ENCODE measurements around the gene TMEM208.

Gene TMEM208

DNA sequence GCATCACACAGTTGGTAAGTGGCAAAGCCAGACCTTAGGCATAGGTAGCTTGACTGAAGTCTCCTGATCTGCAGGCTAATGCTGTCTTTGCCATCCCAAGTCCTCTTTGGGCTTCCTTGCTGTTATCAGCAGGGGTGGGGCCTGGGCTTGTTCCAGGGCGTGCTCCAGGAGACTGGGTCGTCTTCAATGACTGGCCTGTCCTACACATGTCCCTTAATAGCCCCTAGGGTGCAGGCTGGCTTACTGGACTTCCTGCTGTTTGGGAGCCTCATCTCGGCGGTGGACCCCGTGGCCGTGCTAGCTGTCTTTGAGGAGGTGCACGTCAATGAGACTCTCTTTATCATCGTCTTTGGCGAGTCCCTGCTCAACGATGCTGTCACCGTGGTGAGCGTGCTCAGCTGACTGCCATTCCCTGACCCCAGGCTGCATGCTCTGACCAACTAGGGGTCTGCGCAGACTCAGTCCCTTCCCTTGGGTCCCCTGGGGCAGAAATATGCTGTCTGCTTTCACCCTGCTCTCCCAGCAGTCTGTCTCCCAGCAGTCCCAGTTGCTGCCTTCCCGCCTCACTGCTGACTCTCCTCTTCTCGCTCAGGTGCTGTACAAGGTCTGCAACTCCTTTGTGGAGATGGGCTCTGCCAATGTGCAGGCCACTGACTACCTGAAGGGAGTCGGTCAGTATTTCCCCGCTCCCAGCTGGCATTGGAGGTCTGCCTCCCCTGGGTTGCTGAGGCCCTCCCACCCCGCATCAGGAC is 28.0 kb downstream of the TMEM208 start:
- no peak for DNase-seq

- DNase-seq: no peak
These were observed 28.8 kb downstream of the TMEM208 start for GRCh38 chr16:67255553-67256221.

- DNase-seq: no peak
These were observed 29.8 kb downstream of the TMEM208 start for GRCh38 chr16:67256701-67257230.

DNA sequence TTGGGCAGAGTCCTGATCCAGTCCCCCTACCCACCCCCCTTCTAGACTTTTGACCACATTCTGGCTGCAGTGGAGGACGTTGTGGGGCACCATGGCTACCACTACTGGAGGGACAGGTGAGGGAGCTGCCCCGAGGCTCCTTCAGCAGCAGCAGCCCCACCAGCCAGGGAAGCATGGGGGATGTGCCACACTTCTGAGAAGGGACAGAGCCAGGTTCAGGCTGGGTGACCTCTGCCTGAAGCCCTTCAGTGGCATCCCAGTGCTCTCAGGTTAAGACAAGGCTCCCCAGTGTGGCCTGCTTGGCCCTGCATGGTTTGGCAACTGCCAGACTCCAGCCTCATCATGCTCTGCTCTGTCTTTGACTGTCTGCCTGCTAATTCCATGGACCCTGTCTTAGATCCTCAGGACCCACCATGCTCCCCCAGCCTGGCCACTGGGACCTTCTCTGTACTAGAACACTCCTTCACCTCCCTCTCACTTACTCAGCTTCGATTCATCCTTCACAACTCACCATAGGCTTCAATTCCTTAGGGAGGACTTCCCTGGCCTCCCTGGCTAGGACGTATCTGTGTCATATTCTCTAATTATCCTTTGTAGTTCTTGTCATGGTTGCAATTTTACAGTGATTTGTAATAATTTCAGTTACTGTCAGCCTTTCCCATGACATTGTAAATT is 30.7 kb downstream of the TMEM208 start:
- no peak for DNase-seq

DNA sequence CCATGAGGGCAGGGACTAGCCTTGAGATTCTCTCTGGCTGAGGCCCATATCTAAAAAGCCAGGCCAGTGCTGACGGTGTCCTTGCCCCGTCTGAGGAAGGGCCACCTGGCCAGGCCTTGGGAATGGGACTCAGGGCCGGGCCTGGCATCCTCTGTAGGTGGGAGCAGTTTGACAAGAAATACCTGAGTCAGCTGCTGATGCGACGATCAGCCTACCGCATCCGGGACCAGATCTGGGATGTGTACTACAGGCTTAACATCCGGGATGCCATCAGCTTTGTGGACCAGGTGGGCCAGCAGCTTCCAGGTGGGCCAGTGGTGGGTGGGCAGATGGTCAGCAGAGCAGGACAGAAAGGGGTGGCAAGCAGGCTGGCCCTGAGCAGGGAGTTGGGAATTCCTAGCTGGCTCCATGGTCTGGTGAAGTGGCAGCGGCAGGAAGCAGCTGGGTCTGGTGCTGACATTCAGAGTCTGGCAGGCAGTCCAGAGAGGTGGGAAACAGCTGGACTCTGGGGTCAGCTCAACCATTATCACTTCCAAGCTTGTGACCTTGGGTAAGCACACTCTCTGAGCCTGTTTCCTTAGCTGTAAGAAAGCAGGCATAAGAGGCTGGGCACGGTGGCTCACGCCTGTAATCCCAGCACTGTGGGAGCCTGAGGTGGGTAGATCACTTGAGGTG is 31.4 kb downstream of the TMEM208 start:
- no peak for DNase-seq

- no peak for DNase-seq
These were observed 32.8 kb downstream of the TMEM208 start for GRCh38 chr16:67259705-67260104.

DNA sequence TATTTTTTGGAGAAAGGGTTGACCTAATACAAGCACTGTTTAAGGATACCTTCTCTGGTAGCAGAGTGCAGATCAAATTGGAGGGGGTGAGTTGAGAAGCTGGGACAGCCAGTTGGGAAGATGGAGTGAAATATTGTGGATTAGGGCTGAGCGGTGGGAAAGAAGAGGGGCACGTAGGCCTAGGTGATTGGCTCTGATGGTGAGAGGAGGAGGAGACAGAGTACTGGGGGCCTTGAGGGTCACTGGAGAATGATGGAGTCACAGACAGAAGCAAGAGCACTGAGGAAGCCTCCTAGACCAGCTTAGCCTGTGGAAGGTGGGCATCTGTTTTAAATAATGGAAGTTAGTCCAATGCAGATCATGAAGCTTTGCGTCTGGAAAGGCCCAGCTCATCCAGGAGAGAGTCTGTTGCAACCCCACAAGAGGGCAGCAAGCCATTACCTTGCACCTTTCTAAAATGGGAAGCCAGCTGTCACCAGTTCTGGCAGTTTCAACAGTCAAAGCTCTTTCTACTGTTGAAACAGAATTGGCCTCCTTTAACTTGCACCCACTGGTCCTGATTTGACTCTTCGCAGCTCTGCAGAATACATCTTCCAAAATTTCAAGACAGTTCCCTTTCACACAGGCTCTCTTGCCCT is 33.6 kb downstream of the TMEM208 start:
- no peak for DNase-seq

- no peak for DNase-seq
These were observed 36.3 kb downstream of the TMEM208 start for GRCh38 chr16:67263201-67263600.

DNA sequence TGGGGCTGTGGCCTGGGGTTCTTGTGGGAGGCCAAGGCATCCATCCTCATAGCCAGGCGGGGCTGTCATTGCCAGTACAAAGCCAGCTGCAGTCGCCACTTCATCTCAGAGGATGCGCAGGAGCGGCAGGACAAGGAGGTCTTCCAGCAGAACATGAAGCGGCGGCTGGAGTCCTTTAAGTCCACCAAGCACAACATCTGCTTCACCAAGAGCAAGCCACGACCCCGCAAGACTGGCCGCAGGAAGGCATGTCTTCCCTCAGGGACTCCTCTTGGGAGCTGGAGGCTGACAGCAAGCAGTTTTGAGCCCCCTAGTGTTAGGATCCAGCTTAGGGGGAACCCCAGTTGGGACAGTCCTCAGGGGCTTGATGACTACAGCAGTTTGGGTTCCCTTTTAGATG is 37.3 kb downstream of the TMEM208 start:
- no peak for DNase-seq

DNA sequence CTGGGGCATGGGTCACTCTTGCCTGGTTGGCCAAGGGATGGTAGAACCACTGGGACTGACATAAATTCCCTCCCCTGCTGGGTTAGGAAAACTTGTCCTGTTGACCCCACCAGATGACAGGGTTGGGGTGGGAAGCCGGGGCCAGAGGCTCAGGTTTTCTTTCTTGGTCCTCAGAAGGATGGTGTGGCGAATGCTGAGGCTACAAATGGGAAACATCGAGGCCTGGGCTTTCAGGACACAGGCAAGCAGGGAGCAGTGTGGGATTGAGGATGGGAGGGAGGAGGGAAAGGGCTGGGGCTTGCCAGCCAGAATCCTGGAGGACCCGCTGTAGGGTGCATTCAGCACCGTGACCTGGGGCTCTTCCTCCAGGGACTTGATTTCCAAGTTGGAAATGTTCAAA is 37.9 kb downstream of the TMEM208 start:
- DNase-seq: no peak

- no peak for DNase-seq
These were observed 38.9 kb downstream of the TMEM208 start for GRCh38 chr16:67265834-67266233.

DNA sequence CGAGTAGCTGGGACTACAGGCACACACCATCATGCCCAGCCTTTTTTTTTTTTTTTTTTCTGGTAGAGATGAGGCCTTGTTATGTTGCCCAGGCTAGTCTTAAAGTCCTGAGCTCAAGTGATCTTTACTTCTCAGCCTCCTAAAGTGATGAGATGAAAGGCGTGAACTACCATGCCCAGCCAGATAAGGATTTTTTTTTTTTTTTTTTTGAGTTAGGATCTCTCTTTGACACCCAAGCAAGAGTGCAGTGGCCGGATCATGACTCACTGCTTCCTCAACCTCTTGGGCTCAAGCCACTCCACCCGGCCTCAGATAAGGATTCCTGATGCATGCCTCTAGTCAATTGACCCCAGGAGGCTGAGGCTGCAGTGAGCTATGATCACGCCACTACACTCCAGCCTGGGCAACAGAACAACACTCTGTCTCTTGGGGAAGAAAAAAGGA is 41.2 kb downstream of the TMEM208 start:
- no peak for DNase-seq

DNA sequence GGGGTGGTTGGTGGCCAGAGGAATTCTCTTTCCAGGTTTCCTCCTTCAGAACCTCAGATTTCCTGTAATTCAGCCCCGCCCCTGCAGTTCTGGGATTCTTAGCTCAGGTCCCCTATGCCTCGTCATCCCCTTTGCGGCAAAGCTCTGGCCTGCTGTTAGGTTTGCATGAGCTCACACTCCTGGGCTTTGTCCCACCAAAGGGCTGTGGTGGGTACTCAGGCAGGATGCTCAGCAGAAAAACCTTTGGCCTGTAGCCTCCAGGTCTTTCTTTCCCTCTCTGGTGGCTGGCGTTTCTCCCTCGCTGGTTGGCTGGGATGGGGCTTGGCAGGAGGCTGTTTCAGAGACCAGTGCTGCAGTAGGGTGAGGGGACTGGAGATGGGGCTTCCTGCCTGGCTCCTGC is 42.8 kb downstream of the TMEM208 start:
- DNase-seq: no peak

DNA sequence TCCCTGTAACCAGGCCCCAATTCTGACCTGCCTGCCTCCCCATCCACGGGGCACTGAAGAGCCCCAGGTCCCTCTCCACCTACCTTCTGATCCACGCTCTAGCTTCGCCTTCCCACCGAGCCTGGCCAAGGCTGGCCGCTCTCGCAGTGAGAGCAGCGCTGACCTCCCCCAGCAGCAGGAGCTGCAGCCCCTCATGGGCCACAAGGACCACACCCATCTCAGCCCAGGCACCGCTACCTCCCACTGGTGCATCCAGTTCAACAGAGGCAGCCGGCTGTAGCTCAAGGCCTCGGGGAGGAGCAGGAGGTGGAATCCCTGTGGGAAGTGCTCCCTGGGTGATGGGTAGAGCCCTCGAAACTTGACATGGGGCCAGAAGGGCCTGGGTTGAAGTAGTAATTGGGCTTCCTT is 44.0 kb downstream of the TMEM208 start:
- DNase-seq: no peak

DNA sequence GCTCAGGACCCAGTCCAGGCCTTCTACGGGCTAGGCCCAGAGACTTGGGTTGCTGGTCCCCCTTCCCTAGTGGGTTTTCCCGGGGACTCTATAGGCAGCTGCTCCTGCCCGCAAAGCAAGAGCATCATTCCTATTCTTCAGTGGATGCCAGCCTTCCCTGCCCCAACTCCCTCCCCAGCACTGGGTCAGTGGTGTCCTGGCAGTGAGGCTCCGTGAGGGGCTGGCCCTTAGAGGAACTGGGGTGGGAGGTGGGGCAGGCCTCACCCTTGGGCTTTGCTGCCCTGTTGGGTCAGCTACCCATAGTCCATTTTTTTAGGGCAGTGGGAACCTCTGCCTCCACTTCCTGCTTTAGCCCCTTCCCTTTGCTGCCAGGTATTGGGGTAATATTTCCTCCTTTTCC is 44.5 kb downstream of the TMEM208 start:
- DNase-seq: no peak

GRCh38 chr16:67275321-67275720 is 48.4 kb downstream of the TMEM208 start:
- no peak for DNase-seq

DNA sequence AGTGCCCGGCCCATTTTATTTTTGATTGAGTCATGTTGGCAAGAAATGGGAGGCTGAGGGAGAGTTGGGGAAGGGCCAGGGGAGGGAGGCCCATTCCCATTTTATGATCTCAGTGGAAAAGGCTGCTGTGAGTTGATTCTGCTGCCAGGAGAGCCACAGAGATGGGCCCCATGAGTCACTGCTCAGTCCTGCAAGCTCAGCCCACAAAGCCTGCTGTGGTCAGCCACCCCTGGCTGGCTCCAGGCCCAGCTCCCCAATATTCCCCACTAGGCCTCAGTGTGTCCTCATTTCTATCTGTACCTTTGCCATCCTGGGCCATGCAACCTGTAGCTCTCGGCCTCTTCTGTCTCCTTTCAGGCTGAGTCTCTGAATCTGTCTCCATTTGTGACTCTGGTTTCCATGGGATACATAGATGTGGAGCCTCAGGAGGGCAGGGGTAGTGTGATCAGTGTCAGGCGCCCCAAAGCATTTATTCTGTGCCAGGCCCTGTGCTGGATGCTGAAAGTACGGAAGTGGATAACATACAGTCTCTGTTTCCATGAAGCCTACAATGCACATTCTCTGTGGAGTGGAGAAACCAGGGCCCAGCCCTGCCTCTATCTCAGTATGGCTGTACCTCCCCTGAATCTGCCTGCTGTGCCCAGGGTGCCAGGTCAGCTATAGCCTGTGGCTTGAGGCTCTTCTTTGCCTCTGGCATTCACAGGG is 50.5 kb downstream of the TMEM208 start:
- no peak for DNase-seq

GRCh38 chr16:67277999-67278772 is 51.3 kb downstream of the TMEM208 start:
- no peak for DNase-seq

All from NCI-H774 (cell line).